A673 (cell line): ENCODE results near the gene PLEKHB2. TPM values are rescaled to one million over a fixed set of nuclear protein-coding genes. Genes with fewer than 3 reads are reported as not detected.
"Not testable (repeated sequence)": the region's sequence is repeated elsewhere in the genome, so short reads cannot be mapped to it uniquely, and the experiment has no call there.

Experiments
- BruUV-seq: library from RNA; stranded (reverse); fragments of 400-500 nt; replicated peaks from 2 replicates; lab custom pipeline; 2021; lab: Mats Ljungman, UMichigan
- CTCF ChIA-PET: fragments of 300-600 bp; sonication (Branson Sonifier 250); formaldehyde crosslinking; loops from one replicate; lab custom pipeline; 2022; ENCODE audit warnings: antibody characterized with exemption; lab: Charles Lee
- POLR2A ChIA-PET: fragments of 300-600 bp; sonication (Branson Sonifier 250); formaldehyde crosslinking; loops from one replicate; lab custom pipeline; 2022; ENCODE audit warnings: antibody characterized with exemption; ENCODE audit not compliant: low non-redundant PET; lab: Charles Lee
- DNase-seq: peaks from one replicate; pipeline ENCODE4 v3.0.0-alpha.2; 2015; ENCODE audit warnings: low spot score
- H3K27ac ChIP-seq: fragments of 200-600 bp; sonication (generic); 2 replicates; pipeline ENCODE4 v1.5.1; 2016; ENCODE audit warnings: mixed run types, low read depth, mild to moderate bottlenecking, mixed read lengths, antibody characterized with exemption, low read length; ENCODE audit not compliant: poor library complexity, severe bottlenecking
- H3K27me3 ChIP-seq: fragments of 200-600 bp; sonication (generic); replicated peaks from 2 replicates; pipeline ENCODE4 v1.6.1; 2017; ENCODE audit warnings: mixed run types, low read depth, mild to moderate bottlenecking, mixed read lengths, antibody characterized with exemption, low read length; ENCODE audit not compliant: insufficient read depth, poor library complexity
- H3K36me3 ChIP-seq: fragments of 200-600 bp; sonication (generic); 2 replicates; pipeline ENCODE4 v1.6.1; 2016; ENCODE audit warnings: mixed run types, mild to moderate bottlenecking, mixed read lengths, antibody characterized with exemption, low read length; ENCODE audit not compliant: insufficient read depth, poor library complexity, severe bottlenecking
- H3K4me1 ChIP-seq: fragments of 200-600 bp; sonication (generic); 2 replicates; pipeline ENCODE4 v1.6.1; 2017; ENCODE audit warnings: mixed run types, mild to moderate bottlenecking, mixed read lengths, antibody characterized with exemption, low read length; ENCODE audit not compliant: insufficient read depth, poor library complexity, severe bottlenecking
- H3K4me3 ChIP-seq: fragments of 200-600 bp; sonication (generic); 2 replicates; pipeline ENCODE4 v1.5.1; 2016; ENCODE audit warnings: low read depth, mixed run types, mild to moderate bottlenecking, mixed read lengths, low read length; ENCODE audit not compliant: poor library complexity, severe bottlenecking
- H3K9me3 ChIP-seq: fragments of 200-600 bp; sonication (generic); 2 replicates; pipeline ENCODE4 v1.6.1; 2016; ENCODE audit warnings: mixed run types, low read depth, mild to moderate bottlenecking, mixed read lengths, antibody characterized with exemption, low read length; ENCODE audit not compliant: poor library complexity, severe bottlenecking
- CTCF ChIP-seq: fragments of 300-800, 200-600 bp; sonication (generic); conservative IDR thresholded peaks from 2 replicates; pipeline ENCODE4 v1.5.1; 2017; ENCODE audit warnings: low read depth, mild to moderate bottlenecking, antibody characterized with exemption, low read length, moderate library complexity, mixed read lengths
- EZH2 ChIP-seq: fragments of 200-600 bp; sonication (generic); IDR thresholded peaks from 2 replicates; pipeline ENCODE4 v1.6.1; 2017; ENCODE audit warnings: borderline replicate concordance, low read depth, mild to moderate bottlenecking, mixed read lengths, antibody characterized with exemption, low read length; ENCODE audit not compliant: poor library complexity, severe bottlenecking
- intact Hi-C: fragments of 100-400 bp; cut with micrococcal nuclease; formaldehyde crosslinking; loops from one replicate; pipeline ENCODE4 v1.10.0; 2022; ENCODE audit not compliant: unreplicated experiment
- total RNA-seq: library from RNA; stranded (reverse); gene quantifications from 2 replicates; pipeline ENCODE4 v1.2.3, GENCODE V29; 2021

The PLEKHB2 gene
- total RNA-seq, 1 experiment from 2014 or later, result 63.8 TPM

DNA sequence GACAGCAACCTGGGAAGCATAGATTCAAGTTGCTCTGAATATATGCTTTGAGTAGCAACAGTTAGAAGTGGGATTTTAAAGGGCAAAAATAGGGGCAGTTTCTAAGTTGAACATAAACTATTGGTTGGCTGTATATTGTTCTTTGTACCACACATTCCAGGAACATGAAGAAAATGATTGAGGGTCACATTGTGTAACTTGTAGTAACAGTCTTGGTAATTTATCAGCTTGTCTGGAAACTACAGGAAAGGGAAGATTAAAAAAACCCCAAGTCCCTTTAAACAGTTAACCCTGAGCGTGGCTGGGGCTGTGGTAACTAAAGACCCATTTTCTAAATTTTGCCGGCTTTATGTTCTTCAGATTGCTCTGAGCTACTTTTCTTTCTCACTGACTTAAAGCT is 7.4 kb downstream of the PLEKHB2 start:
- intact Hi-C loops, result no loop called here
- Histone ChIP-seq H3K27ac (no peak overlapping the region), H3K4me3 (no peak overlapping the region), H3K36me3 (peaks cover 5% of the 10 kb centered on the region), H3K4me1 (no peaks in the 10 kb centered on the region), H3K27me3 (no peaks in the 10 kb centered on the region), H3K9me3 (no peaks in the 10 kb centered on the region)
- no peak for DNase-seq
- ChIA-PET POLR2A (no interaction called here), CTCF (no interaction called here)
- TF ChIP-seq EZH2 (no peak), CTCF (no peak)
- BruUV-seq, result no TSS peak

GRCh38 chr2:131113566-131114227 is 8.6 kb downstream of the PLEKHB2 start:
- Histone ChIP-seq H3K4me1 (no peaks in the 10 kb centered on the region), H3K4me3 (no peak overlapping the region), H3K27me3 (no peaks in the 10 kb centered on the region), H3K9me3 (no peaks in the 10 kb centered on the region), H3K36me3 (peaks cover 5% of the 10 kb centered on the region), H3K27ac (no peak overlapping the region)
- POLR2A ChIA-PET, result no interaction called here
- intact Hi-C loops, result no loop called here
- CTCF ChIA-PET, result interaction anchor here (0.5 kb wide), 1 partner anchor 18 kb away, joined by 3 read pairs; no protein-coding TSS in a partner anchor
- DNase-seq, result no peak
- no TSS peak for BruUV-seq
- TF ChIP-seq CTCF, result no peak
- TF ChIP-seq EZH2, result no peak

DNA sequence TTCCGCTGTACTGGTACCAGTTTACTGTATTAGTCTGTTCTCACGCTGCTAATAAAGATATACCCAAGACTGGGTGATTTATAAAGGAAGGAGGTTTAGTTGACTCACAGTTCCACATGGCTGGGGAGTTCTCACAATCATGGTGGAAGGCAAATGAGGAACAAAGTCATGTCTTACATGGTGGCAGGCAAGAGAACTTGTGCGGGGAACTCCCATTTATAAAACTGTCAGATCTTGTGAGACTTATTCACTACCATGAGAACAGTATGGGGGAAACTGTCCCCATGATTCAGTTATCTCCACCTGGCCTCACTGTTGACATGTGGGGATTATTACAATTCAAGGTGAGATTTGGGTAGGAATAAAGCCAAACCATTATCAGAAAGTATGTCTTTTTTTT is 9.8 kb downstream of the PLEKHB2 start:
- H3K4me1 ChIP-seq, H3K36me3 ChIP-seq, intact Hi-C loops, H3K27me3 ChIP-seq, POLR2A ChIA-PET, H3K9me3 ChIP-seq, H3K27ac ChIP-seq, BruUV-seq, CTCF ChIA-PET, DNase-seq, H3K4me3 ChIP-seq: not testable (repeated sequence)

DNA sequence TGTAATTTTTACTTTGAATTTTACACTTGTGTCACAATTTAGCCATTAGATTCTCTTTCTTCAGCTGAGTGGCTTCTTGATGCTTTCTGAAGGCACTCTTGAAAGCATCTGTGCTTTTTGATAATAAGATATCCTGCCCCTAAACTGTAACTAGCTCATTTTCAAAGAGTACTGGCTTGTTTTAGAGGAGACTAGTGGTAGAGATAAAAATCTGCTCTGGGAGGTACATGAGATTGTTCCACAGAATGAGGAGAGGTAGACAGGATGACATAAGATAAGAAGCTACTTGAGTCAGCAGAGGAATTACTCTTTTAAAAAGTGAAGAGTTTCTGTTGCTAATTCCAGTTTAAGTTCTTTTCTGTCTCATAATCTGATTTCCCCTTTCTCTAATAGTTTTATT is 10.6 kb downstream of the PLEKHB2 start:
- POLR2A ChIA-PET, result no interaction called here
- TF ChIP-seq EZH2, result no peak
- TF ChIP-seq CTCF, result no peak
- intact Hi-C loops, result no loop called here
- Histone ChIP-seq H3K27ac (no peak overlapping the region), H3K4me1 (no peaks in the 10 kb centered on the region), H3K36me3 (peaks cover 5% of the 10 kb centered on the region), H3K27me3 (no peaks in the 10 kb centered on the region), H3K4me3 (no peak overlapping the region), H3K9me3 (no peaks in the 10 kb centered on the region)
- no peak for DNase-seq
- CTCF ChIA-PET, result no interaction called here
- no TSS peak for BruUV-seq
